CD8-positive, alpha-beta memory T cell (primary cell): ENCODE results near the gene PAX2. TPM values are rescaled to one million over a fixed set of nuclear protein-coding genes. Genes with fewer than 3 reads are reported as not detected.
A peak's percentile ranks its signal among the peaks of the same experiment; 100 is the strongest.
"Not testable (repeated sequence)": the region's sequence is repeated elsewhere in the genome, so short reads cannot be mapped to it uniquely, and the experiment has no call there.

Experiments
- CTCF ChIA-PET: fragments of 350-600 bp; sonication (Branson Sonifier 250); formaldehyde crosslinking; loops from one replicate; lab custom pipeline; 2021; ENCODE audit warnings: antibody characterized with exemption; lab: Charles Lee
- POLR2A ChIA-PET: fragments of 350-600 bp; sonication (Branson Sonifier 250); formaldehyde crosslinking; loops from one replicate; lab custom pipeline; 2021; ENCODE audit warnings: antibody characterized with exemption; lab: Charles Lee
- DNase-seq, 5 donors: peaks; one replicate each; pipeline versions ENCODE4 v3.0.0 to v3.0.0-alpha.2; 2020 to 2022; ENCODE audit warnings: mixed read lengths in 1 of 5
- H3K27ac ChIP-seq: one replicate; pipeline ENCODE4 v1.7.0; 2013; ENCODE audit warnings: low read depth, mild to moderate bottlenecking, low read length, moderate library complexity
- H3K27me3 ChIP-seq: 2 replicates; pipeline ENCODE4 v1.7.0; 2013; ENCODE audit warnings: low read length, mild to moderate bottlenecking; ENCODE audit not compliant: insufficient read depth, poor library complexity, severe bottlenecking
- H3K36me3 ChIP-seq: 2 replicates; pipeline ENCODE4 v1.7.0; 2013; ENCODE audit warnings: mild to moderate bottlenecking, low read length, moderate library complexity; ENCODE audit not compliant: insufficient read depth
- H3K4me1 ChIP-seq: 2 replicates; pipeline ENCODE4 v1.7.0; 2013; ENCODE audit warnings: mild to moderate bottlenecking, low read length, moderate library complexity; ENCODE audit not compliant: insufficient read depth
- H3K4me3 ChIP-seq: 2 replicates; pipeline ENCODE4 v1.7.0; 2013; ENCODE audit warnings: mild to moderate bottlenecking, low read length
- H3K9me3 ChIP-seq: 2 replicates; pipeline ENCODE4 v1.7.0; 2013; ENCODE audit warnings: mild to moderate bottlenecking, low read length
- H3K27ac Mint-ChIP-seq, 8 donors: one replicate each; pipeline ENCODE4 v1.8.0; 2020 to 2021; ENCODE audit warnings: mixed read lengths in 8 of 8, mild to moderate bottlenecking in 6 of 8, inconsistent platforms in 3 of 8, moderate library complexity in 3 of 8
- H3K27me3 Mint-ChIP-seq, 2 donors: one replicate each; pipeline ENCODE4 v1.8.0; 2020 to 2021; ENCODE audit warnings: mixed read lengths in 2 of 2, mild to moderate bottlenecking in 1 of 2, moderate library complexity in 1 of 2
- H3K36me3 Mint-ChIP-seq, 3 donors: one replicate each; pipeline ENCODE4 v1.8.0; 2020 to 2021; ENCODE audit warnings: mixed read lengths in 3 of 3, inconsistent platforms in 1 of 3, mild to moderate bottlenecking in 1 of 3
- H3K4me1 Mint-ChIP-seq, 3 donors: one replicate each; pipeline ENCODE4 v1.8.0; 2020 to 2021; ENCODE audit warnings: mixed read lengths in 3 of 3, inconsistent platforms in 1 of 3, mild to moderate bottlenecking in 1 of 3
- H3K4me3 Mint-ChIP-seq, 7 donors: one replicate each; pipeline ENCODE4 v1.8.0; 2020 to 2021; ENCODE audit warnings: mixed read lengths in 7 of 7, mild to moderate bottlenecking in 6 of 7, moderate library complexity in 4 of 7, inconsistent platforms in 2 of 7
- H3K9me3 Mint-ChIP-seq, 5 donors: one replicate each; pipeline ENCODE4 v1.8.0; 2020 to 2022; ENCODE audit warnings: mixed read lengths in 5 of 5, mild to moderate bottlenecking in 3 of 5, moderate library complexity in 2 of 5, inconsistent platforms in 1 of 5
- polyA plus RNA-seq: library from polyadenylated mRNA; unstranded; fragments of 300-500 nt; fragmentation: Illumina TruSeq; gene quantifications from one replicate; pipeline ENCODE4 v1.2.3, GENCODE V29; 2021
- total RNA-seq, 2 experiments: library from RNA; stranded (reverse); gene quantifications; one replicate each; pipeline ENCODE4 v1.2.3, GENCODE V29; 2021

Gene PAX2
- total RNA-seq (under 1 TPM in 1 of 2 experiments, not detected in 1; 0.04 TPM), polyA plus RNA-seq (not detected)

DNA sequence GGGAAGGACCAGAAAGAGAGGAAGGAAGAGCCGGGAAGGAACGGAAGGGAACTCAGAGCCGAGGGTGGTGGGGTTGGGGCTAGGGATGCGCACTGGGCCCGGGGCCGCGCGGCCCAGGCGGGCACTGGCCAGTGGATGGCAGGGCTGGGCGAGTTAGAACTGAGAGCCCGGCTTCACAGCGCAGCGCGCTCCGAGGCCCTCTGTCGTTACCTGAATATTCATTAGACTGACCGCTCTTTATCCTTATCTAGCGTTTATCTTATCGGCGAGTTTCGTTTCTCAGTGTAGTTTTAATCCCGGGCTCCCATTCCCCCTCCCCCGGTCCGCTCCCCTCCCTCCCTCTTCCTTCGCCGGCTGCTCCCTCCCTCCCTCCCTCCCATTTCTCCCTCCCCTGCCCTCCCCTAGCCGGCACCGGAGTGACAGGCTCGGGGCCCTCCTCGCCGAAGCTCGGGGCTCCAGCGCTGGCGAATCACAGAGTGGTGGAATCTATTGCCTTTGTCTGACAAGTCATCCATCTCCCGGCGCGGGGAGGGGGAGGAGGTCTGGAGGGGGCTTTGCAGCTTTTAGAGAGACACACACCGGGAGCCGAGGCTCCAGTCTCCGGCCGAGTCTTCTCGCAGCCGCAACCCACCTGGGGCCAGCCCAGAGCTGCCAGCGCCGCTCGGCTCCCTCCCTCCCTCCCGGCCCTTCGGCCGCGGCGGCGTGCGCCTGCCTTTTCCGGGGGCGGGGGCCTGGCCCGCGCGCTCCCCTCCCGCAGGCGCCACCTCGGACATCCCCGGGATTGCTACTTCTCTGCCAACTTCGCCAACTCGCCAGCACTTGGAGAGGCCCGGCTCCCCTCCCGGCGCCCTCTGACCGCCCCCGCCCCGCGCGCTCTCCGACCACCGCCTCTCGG is at the start of gene PAX2:
PAX2 (plus strand) TSS at position 596 of the 895 bp plus-strand sequence. CDS start 679 bp downstream, outside the sequence.
- H3K4me3 ChIP-seq = no peak within 1 kb of the TSS
- Mint-ChIP-seq H3K4me1 (peaks cover 31 to 71% (median 42%) of the 10 kb centered on the region in 3 donors), H3K36me3 (no peaks in the 10 kb centered on the region), H3K27me3 (peaks cover 65 to 84% of the 10 kb centered on the region in 2 donors), H3K27ac (peak within 1 kb of the TSS in 1 of 8 donors; percentile 16), H3K9me3 (no peaks in the 10 kb centered on the region), H3K4me3 (peak within 1 kb of the TSS in 6 of 7 donors; percentile 51 to 83 (median 58))
- POLR2A ChIA-PET = no interaction called here
- H3K36me3 ChIP-seq = no peaks in the 10 kb centered on the region
- H3K4me1 ChIP-seq = peaks cover 20% of the 10 kb centered on the region
- no peak for DNase-seq
- H3K27me3 ChIP-seq = peaks cover 55% of the 10 kb centered on the region
- no peak within 1 kb of the TSS for H3K27ac ChIP-seq
- no peaks in the 10 kb centered on the region for H3K9me3 ChIP-seq
- CTCF ChIA-PET = interaction anchor here (1.9 to 3.2 kb wide), 3 partner anchors 11 to 183 kb away, joined by 4 to 17 read pairs (median 8); no protein-coding TSS in a partner anchor

GRCh38 chr10:100696477-100696901 is 48.9 kb upstream of the PAX2 start:
- CTCF ChIA-PET = no interaction called here
- Histone ChIP-seq H3K9me3 (no peaks in the 10 kb centered on the region), H3K4me3 (no peak overlapping the region), H3K27me3 (peaks cover 4% of the 10 kb centered on the region), H3K4me1 (no peaks in the 10 kb centered on the region), H3K36me3 (no peaks in the 10 kb centered on the region), H3K27ac (no peak overlapping the region)
- no peak for DNase-seq
- H3K27me3 Mint-ChIP-seq = peaks cover 10 to 21% of the 10 kb centered on the region in 2 donors
- no peaks in the 10 kb centered on the region for H3K4me1 Mint-ChIP-seq
- H3K4me3 Mint-ChIP-seq = no peak overlapping the region
- POLR2A ChIA-PET = no interaction called here
- H3K9me3 Mint-ChIP-seq = peaks cover 0 to 2% (median 0%) of the 10 kb centered on the region in 5 donors
- no peak overlapping the region for H3K27ac Mint-ChIP-seq
- H3K36me3 Mint-ChIP-seq = no peaks in the 10 kb centered on the region

DNA sequence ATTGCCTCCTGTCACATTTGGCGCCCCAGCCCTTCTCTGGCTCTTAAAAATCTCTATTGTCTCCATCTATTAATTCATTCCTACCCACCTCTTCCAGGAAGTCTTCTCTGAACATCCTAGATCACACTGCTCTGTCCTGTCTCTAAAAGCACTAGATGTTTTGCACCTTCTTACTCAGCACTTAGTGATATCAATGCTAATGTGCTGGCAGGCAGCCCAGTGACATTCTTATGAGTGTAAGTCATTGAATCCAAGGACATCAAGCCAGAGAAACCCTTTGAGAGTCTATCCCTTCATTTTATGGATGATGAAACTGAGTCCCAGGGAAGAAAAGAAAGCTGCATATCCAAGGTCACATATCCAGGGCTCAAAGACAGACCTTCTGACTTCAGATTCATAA is 48.3 kb upstream of the PAX2 start:
- H3K36me3 ChIP-seq = no peaks in the 10 kb centered on the region
- Mint-ChIP-seq H3K36me3 (no peaks in the 10 kb centered on the region), H3K27ac (no peak overlapping the region), H3K4me3 (no peak overlapping the region), H3K9me3 (peaks cover 0 to 2% (median 0%) of the 10 kb centered on the region in 5 donors), H3K4me1 (no peaks in the 10 kb centered on the region), H3K27me3 (peaks cover 10 to 20% of the 10 kb centered on the region in 2 donors)
- ChIA-PET CTCF (no interaction called here), POLR2A (no interaction called here)
- no peak overlapping the region for H3K27ac ChIP-seq
- DNase-seq = no peak
- no peaks in the 10 kb centered on the region for H3K9me3 ChIP-seq
- H3K4me3 ChIP-seq = no peak overlapping the region
- peaks cover 4% of the 10 kb centered on the region for H3K27me3 ChIP-seq
- H3K4me1 ChIP-seq = no peaks in the 10 kb centered on the region

- Mint-ChIP-seq H3K4me3 (no peak overlapping the region), H3K36me3 (no peaks in the 10 kb centered on the region), H3K27ac (no peak overlapping the region), H3K27me3 (peaks cover 10 to 16% of the 10 kb centered on the region in 2 donors), H3K4me1 (no peaks in the 10 kb centered on the region), H3K9me3 (peaks cover 0 to 2% (median 0%) of the 10 kb centered on the region in 5 donors)
- H3K27me3 ChIP-seq = peaks cover 4% of the 10 kb centered on the region
- H3K4me1 ChIP-seq = no peaks in the 10 kb centered on the region
- ChIA-PET CTCF (no interaction called here), POLR2A (no interaction called here)
- DNase-seq = no peak
- no peak overlapping the region for H3K27ac ChIP-seq
- no peak overlapping the region for H3K4me3 ChIP-seq
- H3K9me3 ChIP-seq = no peaks in the 10 kb centered on the region
- H3K36me3 ChIP-seq = no peaks in the 10 kb centered on the region
These were observed 47.8 kb upstream of the PAX2 start for GRCh38 chr10:100697631-100698030.

DNA sequence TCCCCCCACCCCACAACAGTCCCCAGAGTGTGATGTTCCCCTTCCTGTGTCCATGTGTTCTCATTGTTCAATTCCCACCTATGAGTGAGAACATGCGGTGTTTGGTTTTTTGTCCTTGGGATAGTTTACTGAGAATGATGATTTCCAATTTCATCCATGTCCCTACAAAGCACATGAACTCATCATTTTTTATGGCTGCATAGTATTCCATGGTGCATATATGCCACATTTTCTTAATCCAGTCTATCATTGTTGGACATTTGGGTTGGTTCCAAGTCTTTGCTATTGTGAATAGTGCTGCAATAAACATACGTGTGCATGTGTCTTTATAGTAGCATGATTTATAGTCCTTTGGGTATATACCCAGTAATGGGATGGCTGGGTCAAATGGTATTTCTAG is 43.7 kb upstream of the PAX2 start:
- H3K27me3 Mint-ChIP-seq = peaks cover 15 to 30% of the 10 kb centered on the region in 2 donors
- POLR2A ChIA-PET, DNase-seq, H3K4me3 ChIP-seq, H3K4me1 ChIP-seq, H3K9me3 ChIP-seq, H3K4me1 Mint-ChIP-seq, CTCF ChIA-PET, H3K9me3 Mint-ChIP-seq, H3K36me3 ChIP-seq, H3K27ac ChIP-seq, H3K36me3 Mint-ChIP-seq, H3K4me3 Mint-ChIP-seq, H3K27me3 ChIP-seq, H3K27ac Mint-ChIP-seq: not testable (repeated sequence)

DNA sequence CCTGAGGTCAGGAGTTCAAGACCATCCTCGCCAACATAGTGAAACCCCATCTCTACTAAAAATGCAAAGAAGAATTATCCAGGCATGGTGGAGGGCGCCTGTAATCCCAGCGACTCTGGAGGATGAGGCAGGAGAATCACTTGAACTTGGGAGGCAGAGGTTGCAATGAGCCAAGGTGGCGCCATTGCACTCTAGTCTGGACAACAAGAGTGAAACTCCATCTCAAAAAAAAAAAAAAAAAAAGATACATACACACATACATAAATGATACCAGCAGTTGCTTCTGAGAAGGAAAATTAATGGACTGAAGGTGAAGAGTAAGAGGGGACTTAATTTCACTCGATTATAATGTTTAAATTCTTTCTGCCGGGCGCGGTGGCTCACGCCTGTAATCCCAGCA is 40.2 kb upstream of the PAX2 start:
- no peak overlapping the region for H3K4me3 Mint-ChIP-seq
- Histone ChIP-seq H3K27ac (no peak overlapping the region), H3K4me1 (no peaks in the 10 kb centered on the region), H3K27me3 (peaks cover 3% of the 10 kb centered on the region), H3K36me3 (no peaks in the 10 kb centered on the region), H3K9me3 (no peaks in the 10 kb centered on the region), H3K4me3 (no peak overlapping the region)
- ChIA-PET CTCF (no interaction called here), POLR2A (no interaction called here)
- no peak for DNase-seq
- peaks cover 0 to 1% (median 0%) of the 10 kb centered on the region in 5 donors for H3K9me3 Mint-ChIP-seq
- no peaks in the 10 kb centered on the region for H3K36me3 Mint-ChIP-seq
- no peaks in the 10 kb centered on the region for H3K4me1 Mint-ChIP-seq
- peaks cover 29 to 45% of the 10 kb centered on the region in 2 donors for H3K27me3 Mint-ChIP-seq
- no peak overlapping the region for H3K27ac Mint-ChIP-seq

DNA sequence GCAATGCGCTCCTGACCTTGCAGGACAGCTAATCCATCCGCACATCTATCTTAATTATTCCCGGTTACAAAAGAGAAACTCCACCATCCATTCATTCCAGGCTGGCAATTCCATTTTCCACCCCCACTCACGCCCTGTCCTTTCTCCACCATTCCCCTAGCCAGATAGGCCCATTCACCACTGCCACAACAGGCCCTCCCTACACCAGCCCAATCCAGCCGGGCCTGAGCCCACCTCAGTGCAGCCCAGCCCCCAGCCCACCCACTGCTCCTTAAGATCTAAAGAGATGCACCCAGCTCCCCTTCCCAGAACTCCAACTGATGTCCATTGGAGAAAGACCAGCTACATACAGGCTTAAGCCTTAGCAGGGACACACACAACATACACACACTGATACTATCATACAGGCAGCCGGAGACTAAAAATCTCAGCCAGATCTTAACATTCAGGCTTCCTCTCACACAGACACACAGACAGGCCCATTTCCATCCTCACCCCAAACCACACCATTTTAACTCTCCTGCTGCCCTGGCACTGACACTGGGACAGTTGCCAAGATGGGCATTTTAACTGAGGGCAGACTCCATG is 38.0 kb upstream of the PAX2 start:
- H3K9me3 Mint-ChIP-seq = peaks cover 0 to 1% (median 0%) of the 10 kb centered on the region in 5 donors
- ChIA-PET CTCF (no interaction called here), POLR2A (no interaction called here)
- H3K27ac Mint-ChIP-seq = no peak overlapping the region
- peaks cover 0 to 3% (median 0%) of the 10 kb centered on the region in 3 donors for H3K4me1 Mint-ChIP-seq
- peaks cover 49 to 66% of the 10 kb centered on the region in 2 donors for H3K27me3 Mint-ChIP-seq
- H3K27me3 ChIP-seq = peaks cover 16% of the 10 kb centered on the region
- H3K36me3 Mint-ChIP-seq = no peaks in the 10 kb centered on the region
- no peaks in the 10 kb centered on the region for H3K9me3 ChIP-seq
- no peaks in the 10 kb centered on the region for H3K4me1 ChIP-seq
- H3K4me3 Mint-ChIP-seq = no peak overlapping the region
- H3K36me3 ChIP-seq = no peaks in the 10 kb centered on the region
- H3K4me3 ChIP-seq = no peak overlapping the region
- no peak overlapping the region for H3K27ac ChIP-seq
- no peak for DNase-seq
